Measurements from ENCODE around the gene CDR2.

CDR2 gene

DNA sequence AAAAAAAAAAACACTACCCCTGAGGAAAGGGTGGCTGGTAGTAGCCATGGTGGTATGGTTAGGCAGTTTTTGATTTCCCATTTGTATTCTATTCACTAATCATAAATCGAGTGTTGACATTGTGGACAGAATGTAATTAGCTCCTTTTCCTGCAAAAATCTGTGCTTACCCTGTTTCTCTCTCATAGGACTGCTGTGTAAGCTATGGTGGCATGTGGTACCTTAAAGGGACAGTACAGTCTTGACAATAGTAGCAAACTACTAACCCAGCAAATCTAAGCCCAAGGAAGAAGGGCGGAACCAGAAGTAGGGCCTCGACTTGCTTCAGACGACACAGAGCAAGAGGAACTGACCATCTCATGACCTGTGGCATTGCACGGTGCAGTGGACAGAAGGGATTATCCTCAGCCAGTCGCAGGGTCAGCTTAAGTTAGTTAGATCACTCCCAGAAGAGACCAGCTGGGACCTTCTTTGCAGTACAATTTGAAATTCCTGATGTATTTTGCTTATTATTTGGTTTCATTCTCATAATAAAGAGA lies 40.9 kb downstream of the CDR2 start:
- H3K4me3 ChIP-seq (ENCODE audit: low read depth, low read length), result no peak overlapping the region
- TF ChIP-seq, protein P1, sequence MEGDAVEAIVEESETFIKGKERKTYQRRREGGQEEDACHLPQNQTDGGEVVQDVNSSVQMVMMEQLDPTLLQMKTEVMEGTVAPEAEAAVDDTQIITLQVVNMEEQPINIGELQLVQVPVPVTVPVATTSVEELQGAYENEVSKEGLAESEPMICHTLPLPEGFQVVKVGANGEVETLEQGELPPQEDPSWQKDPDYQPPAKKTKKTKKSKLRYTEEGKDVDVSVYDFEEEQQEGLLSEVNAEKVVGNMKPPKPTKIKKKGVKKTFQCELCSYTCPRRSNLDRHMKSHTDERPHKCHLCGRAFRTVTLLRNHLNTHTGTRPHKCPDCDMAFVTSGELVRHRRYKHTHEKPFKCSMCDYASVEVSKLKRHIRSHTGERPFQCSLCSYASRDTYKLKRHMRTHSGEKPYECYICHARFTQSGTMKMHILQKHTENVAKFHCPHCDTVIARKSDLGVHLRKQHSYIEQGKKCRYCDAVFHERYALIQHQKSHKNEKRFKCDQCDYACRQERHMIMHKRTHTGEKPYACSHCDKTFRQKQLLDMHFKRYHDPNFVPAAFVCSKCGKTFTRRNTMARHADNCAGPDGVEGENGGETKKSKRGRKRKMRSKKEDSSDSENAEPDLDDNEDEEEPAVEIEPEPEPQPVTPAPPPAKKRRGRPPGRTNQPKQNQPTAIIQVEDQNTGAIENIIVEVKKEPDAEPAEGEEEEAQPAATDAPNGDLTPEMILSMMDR (IDR thresholded peaks at IDR 0.05; ENCODE audit: borderline replicate concordance, insufficient read depth, low read depth, low read length), result no peak

DNA sequence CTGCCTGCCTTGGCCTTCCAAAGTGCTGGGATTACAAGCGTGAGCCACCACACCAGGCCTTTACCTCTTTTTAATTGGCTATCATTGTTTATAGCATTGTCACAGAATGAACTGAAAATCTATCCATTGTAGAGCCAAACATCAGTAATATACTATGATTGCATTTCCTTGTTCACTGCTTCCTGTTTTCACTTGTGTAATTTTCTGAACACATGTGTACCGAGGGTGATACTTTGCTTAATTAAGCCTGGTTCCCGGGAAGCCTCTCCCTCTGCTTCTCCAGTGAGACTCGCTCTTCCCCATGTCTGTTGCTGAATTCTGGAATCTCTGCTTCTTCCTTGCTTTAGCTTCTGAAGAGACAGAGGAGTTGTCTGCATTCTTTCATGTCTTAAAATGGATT lies 44.1 kb downstream of the CDR2 start:
- H3K4me3 ChIP-seq (ENCODE audit: low read depth, low read length), result no peak overlapping the region
- TF ChIP-seq, protein P1 (IDR thresholded peaks at IDR 0.05; ENCODE audit: borderline replicate concordance, insufficient read depth, low read depth, low read length), result no peak

DNA sequence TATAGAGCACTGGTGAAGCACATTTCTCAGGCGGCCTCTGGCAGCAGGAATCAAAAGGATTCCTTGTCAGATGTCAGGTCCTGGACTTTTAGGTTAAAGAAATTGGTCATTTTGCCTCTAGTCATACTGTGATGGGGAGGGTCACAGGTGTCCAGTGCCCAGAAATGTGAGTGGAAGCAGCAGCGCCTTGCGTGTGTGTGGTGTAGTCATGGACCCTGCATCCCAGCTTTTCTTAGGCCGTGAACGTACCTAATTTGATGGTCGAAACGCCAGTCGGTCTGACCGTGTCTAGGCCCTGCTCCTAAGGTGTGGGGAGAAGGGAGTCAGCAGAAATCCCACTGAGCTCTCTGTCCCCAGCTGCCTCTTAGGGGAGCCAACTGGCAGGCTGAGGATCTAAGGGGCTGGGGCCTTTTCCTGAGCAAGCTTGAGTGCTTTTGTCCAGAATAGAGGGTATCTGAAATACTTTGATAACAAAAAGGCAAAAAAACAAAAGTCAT lies 45.2 kb downstream of the CDR2 start:
- TF ChIP-seq, protein P1 (IDR thresholded peaks at IDR 0.05; ENCODE audit: borderline replicate concordance, insufficient read depth, low read depth, low read length), result no peak
- H3K4me3 ChIP-seq (ENCODE audit: low read depth, low read length), result no peak overlapping the region

DNA sequence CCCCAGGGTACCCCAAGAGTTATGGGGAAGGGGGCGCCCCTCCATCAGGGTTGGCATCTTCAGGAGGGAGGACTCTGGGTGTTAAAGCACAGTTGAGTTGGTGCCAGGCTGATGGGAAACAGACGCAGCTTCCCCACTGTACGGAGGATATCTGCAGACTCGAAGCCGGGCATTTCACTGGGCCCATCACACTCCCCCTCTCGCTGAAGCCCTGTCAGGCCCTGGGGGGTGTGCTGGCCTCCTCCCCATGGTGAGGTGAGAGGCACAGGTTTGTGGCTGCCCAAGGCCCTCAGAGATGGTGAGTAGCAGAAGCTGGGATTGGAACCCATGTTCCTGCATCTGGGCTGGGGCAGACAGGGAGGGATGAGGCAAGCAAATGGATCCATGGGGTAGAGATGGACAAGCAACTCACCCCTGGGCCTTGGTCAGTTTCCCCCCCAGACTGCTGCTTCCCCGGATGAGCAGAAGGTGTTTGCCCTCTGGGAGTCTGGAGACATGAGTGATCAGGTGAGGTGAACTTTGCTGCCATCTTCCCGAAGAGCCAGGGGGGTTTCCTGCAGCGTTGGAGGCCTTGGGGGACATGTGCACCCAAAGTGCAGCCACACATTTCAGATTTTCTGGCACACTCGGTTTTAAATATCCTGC lies 46.2 kb downstream of the CDR2 start:
- TF ChIP-seq, protein P1 (IDR thresholded peaks at IDR 0.05; ENCODE audit: borderline replicate concordance, insufficient read depth, low read depth, low read length), result no peak
- no peak overlapping the region for H3K4me3 ChIP-seq (ENCODE audit: low read depth, low read length)

DNA sequence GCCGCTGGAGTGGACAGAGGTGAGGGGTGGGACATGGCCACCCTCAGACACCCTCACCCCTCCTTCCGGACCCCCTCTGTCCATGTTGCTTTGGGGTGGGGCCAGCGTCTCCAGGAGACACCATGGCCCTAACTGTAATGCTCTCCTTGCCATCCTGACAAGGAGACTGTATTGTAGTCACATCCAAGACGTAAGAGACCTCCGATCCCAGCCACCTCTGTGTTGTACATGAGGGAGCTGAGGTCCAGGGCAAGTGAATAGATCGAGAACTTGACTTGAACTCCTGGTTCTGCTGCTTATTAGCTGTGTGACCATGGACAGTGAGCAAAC lies 47.0 kb downstream of the CDR2 start:
- TF ChIP-seq, protein P1 (IDR thresholded peaks at IDR 0.05; ENCODE audit: borderline replicate concordance, insufficient read depth, low read depth, low read length), result no peak

DNA sequence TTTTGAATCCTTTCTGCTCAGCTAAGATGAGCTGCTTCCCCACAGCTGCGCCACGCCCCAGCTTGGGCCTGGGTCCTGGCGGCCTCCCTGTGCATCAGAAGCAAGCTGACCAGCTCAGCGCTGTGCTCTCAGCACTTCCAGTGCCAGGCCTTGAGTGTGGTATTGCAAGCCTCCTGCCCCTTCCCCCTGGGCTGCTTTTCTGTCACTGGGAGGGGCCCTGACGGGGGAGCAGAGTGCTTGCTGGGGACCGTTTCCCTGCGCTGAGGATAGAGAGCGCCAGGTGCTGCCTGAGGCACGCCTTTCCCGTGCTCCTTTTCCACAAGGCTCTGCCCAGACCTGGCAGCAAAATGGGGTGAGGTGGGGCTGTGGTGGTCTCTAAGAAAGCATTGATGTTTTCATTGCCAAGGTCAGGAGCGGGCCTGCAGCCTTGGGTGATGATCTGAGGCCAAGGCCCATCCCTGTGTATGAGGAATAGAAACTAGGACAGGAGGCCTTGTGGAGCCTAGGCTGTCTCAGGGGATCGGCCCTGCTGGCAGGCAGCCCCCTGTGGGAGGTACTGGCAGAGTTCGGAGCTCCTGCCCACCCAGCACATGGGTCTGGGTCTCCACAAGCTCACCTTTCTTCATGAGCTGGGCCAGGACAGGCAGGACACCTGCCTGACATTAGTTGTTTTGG lies 47.5 kb downstream of the CDR2 start:
- H3K4me3 ChIP-seq (ENCODE audit: low read depth, low read length), result no peak overlapping the region
- TF ChIP-seq, protein P1 (IDR thresholded peaks at IDR 0.05; ENCODE audit: borderline replicate concordance, insufficient read depth, low read depth, low read length), result no peak

More for the DNA sequence above, 47.0 kb downstream of the CDR2 start:
- H3K4me3 ChIP-seq (ENCODE audit: low read depth, low read length), result no peak overlapping the region

DNA sequence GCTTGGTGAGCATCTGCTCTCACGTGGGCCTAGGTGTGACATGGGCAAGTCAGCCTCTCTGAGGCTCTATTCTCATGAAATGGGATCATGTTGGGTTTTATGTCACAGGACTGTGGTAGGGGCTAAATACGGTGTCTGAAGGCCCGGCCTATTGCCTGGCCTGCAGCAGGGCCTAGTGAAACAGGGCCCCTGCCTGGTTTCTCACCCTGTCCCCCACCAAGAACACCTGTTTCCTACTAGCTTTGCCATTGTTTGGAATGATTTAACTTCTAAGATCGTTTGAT lies 48.1 kb downstream of the CDR2 start:
- TF ChIP-seq, protein P1 (IDR thresholded peaks at IDR 0.05; ENCODE audit: borderline replicate concordance, insufficient read depth, low read depth, low read length), result no peak
- H3K4me3 ChIP-seq (ENCODE audit: low read depth, low read length), result no peak overlapping the region
